Common myeloid progenitor, CD34-positive (primary cell): ENCODE results near the gene FREM1.

Source experiments
- CTCF ChIA-PET: fragments of 350-600 bp; sonication (Branson Sonifier 250); formaldehyde crosslinking; loops from one replicate; lab custom pipeline; 2021; ENCODE audit warnings: antibody characterized with exemption; lab: Charles Lee
- POLR2A ChIA-PET: fragments of 350-600 bp; sonication (Branson Sonifier 250); formaldehyde crosslinking; loops from one replicate; lab custom pipeline; 2021; ENCODE audit warnings: antibody characterized with exemption; lab: Charles Lee
- DNase-seq, 3 donors: peaks; one replicate each; pipeline versions ENCODE4 v3.0.0 to v3.0.0-alpha.2; 2013
- H3K27ac ChIP-seq, 2 experiments: 1 replicate in 1 of 2; 2 replicates in 1 of 2; pipeline ENCODE4 v1.7.0; 2013; ENCODE audit warnings: inconsistent platforms in 2 of 2, low read length in 2 of 2, mild to moderate bottlenecking in 2 of 2, low read depth in 1 of 2, moderate library complexity in 1 of 2; ENCODE audit not compliant: severe bottlenecking in 2 of 2, insufficient read depth in 1 of 2, poor library complexity in 1 of 2
- H3K27me3 ChIP-seq, 5 experiments: replicated peaks in 2 of 5; 1 replicate in 3 of 5; 2 replicates in 2 of 5; pipeline versions ENCODE4 v1.6.1 to v1.7.0; 2013; ENCODE audit warnings: low read length in 4 of 5, mild to moderate bottlenecking in 2 of 5, moderate library complexity in 2 of 5, inconsistent platforms in 1 of 5; ENCODE audit not compliant: insufficient read depth in 5 of 5, control insufficient read depth in 4 of 5
- H3K36me3 ChIP-seq, 4 experiments: 1 replicate in 2 of 4; 2 replicates in 2 of 4; pipeline versions ENCODE4 v1.6.1 to v1.7.0; 2013; ENCODE audit warnings: low read length in 3 of 4, control low read depth in 1 of 4, mild to moderate bottlenecking in 1 of 4; ENCODE audit not compliant: control insufficient read depth in 4 of 4, insufficient read depth in 4 of 4
- H3K4me1 ChIP-seq, 4 experiments: 1 replicate in 3 of 4; 2 replicates in 1 of 4; pipeline versions ENCODE4 v1.6.1 to v1.7.1; 2013; ENCODE audit warnings: low read length in 3 of 4, mild to moderate bottlenecking in 3 of 4, control low read depth in 1 of 4, inconsistent platforms in 1 of 4, moderate library complexity in 1 of 4; ENCODE audit not compliant: control insufficient read depth in 4 of 4, insufficient read depth in 4 of 4; ENCODE audit errors: control extremely low read depth in 1 of 4
- H3K4me3 ChIP-seq, 7 experiments: 1 replicate in 4 of 7; 2 replicates in 3 of 7; pipeline versions ENCODE4 v1.5.1 to v1.7.0; 2013; ENCODE audit warnings: mild to moderate bottlenecking in 7 of 7, low read length in 6 of 7, moderate library complexity in 6 of 7, inconsistent platforms in 2 of 7, low read depth in 2 of 7, control low read depth in 1 of 7; ENCODE audit not compliant: insufficient read depth in 4 of 7, control insufficient read depth in 1 of 7; ENCODE audit errors: extremely low read depth in 1 of 7
- H3K9me3 ChIP-seq, 5 experiments: 1 replicate in 4 of 5; 2 replicates in 1 of 5; pipeline versions ENCODE4 v1.6.1 to v1.7.1; 2013; ENCODE audit warnings: low read length in 4 of 5, mild to moderate bottlenecking in 2 of 5, inconsistent platforms in 1 of 5, low read depth in 1 of 5, moderate library complexity in 1 of 5; ENCODE audit not compliant: control insufficient read depth in 4 of 5, insufficient read depth in 2 of 5; ENCODE audit errors: control extremely low read depth in 1 of 5
- WGBS: methylation state at CpG from one replicate; pipeline ENCODE4 v1.1.5; 2013; ENCODE audit not compliant: insufficient coverage; 5-methylcytosine and 5-hydroxymethylcytosine counted together

Gene FREM1

DNA sequence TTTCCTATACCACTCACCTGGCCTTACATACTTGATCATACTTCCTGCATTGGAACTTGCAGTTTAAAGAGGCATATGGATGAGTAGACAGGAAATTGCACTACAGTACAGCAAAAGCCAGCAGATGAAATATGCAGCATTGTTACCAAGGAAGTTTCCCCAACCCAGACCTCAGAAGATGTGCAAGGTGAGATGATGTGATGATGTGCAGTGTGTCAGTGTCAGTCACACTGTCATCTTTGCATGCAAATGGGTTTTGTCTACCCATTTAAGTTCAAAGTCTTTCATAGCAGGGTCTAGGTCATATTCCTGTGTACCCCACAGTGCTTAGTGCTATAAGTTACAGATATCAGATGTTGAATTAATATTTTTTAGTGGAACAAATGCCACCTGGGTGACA lies 98.4 kb downstream of the FREM1 start:
- Histone ChIP-seq H3K27ac (no peak overlapping the region), H3K27me3 (peaks cover 0 to 2% (median 0%) of the 10 kb centered on the region in 5 experiments), H3K4me3 (no peak overlapping the region), H3K4me1 (no peaks in the 10 kb centered on the region), H3K9me3 (no peaks in the 10 kb centered on the region), H3K36me3 (peaks cover 0 to 35% (median 2%) of the 10 kb centered on the region in 4 experiments)
- DNase-seq, result no peak
- CTCF ChIA-PET, result no interaction called here
- POLR2A ChIA-PET, result no interaction called here

GRCh38 chr9:14806941-14807520 lies 103.2 kb downstream of the FREM1 start:
- Histone ChIP-seq H3K9me3 (no peaks in the 10 kb centered on the region), H3K27ac (no peak overlapping the region), H3K27me3 (no peaks in the 10 kb centered on the region), H3K36me3 (peaks cover 0 to 35% (median 3%) of the 10 kb centered on the region in 4 experiments), H3K4me3 (no peak overlapping the region), H3K4me1 (no peaks in the 10 kb centered on the region)
- POLR2A ChIA-PET, result no interaction called here
- DNase-seq, result no peak
- 100% methylated on average over 2 of the region's 6 CpGs for WGBS
- CTCF ChIA-PET, result no interaction called here

DNA sequence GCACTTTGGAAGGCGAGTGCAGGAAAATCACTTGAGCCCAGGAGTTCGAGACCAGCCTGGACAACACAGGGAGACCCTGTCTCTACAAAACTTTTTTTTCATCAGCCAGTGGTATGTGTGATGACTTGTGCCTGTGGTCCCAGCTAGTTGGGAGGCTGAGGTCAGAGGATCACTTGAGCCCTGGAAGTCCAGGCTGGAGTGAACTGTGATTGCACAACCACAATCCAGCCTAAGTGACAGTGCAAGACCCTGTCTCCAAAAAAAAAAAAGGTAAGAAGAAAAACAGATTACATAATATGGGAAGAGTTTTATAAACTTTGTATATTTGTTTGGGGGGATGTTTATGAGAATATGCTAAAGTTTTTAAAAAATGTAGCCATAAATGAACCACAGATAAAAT lies 111.2 kb downstream of the FREM1 start:
- no peak for DNase-seq
- no peaks in the 10 kb centered on the region for H3K4me1 ChIP-seq
- H3K4me3 ChIP-seq, result no peak overlapping the region
- no peaks in the 10 kb centered on the region for H3K27me3 ChIP-seq
- no CpG with 5 or more reads among the region's 2 CpGs for WGBS
- CTCF ChIA-PET, result no interaction called here
- POLR2A ChIA-PET, result no interaction called here
- no peak overlapping the region for H3K27ac ChIP-seq
- H3K9me3 ChIP-seq, result no peaks in the 10 kb centered on the region
- peaks cover 0 to 14% (median 4%) of the 10 kb centered on the region in 4 experiments for H3K36me3 ChIP-seq

GRCh38 chr9:14797435-14797834 lies 112.8 kb downstream of the FREM1 start:
- ChIA-PET POLR2A (no interaction called here), CTCF (no interaction called here)
- no peaks in the 10 kb centered on the region for H3K4me1 ChIP-seq
- H3K9me3 ChIP-seq, result no peaks in the 10 kb centered on the region
- no CpG with 5 or more reads among the region's 1 CpG for WGBS
- no peak overlapping the region for H3K4me3 ChIP-seq
- H3K27me3 ChIP-seq, result no peaks in the 10 kb centered on the region
- peaks cover 0 to 14% (median 4%) of the 10 kb centered on the region in 4 experiments for H3K36me3 ChIP-seq
- no peak overlapping the region for H3K27ac ChIP-seq
- DNase-seq, result no peak

GRCh38 chr9:14793389-14793788 lies 116.8 kb downstream of the FREM1 start:
- no peak for DNase-seq
- ChIA-PET CTCF (no interaction called here), POLR2A (no interaction called here)
- no peak overlapping the region for H3K27ac ChIP-seq
- H3K4me3 ChIP-seq, result no peak overlapping the region
- H3K27me3 ChIP-seq, result no peaks in the 10 kb centered on the region
- 87% methylated on average over 2 of the region's 2 CpGs for WGBS
- peaks cover 0 to 16% (median 5%) of the 10 kb centered on the region in 4 experiments for H3K36me3 ChIP-seq
- H3K9me3 ChIP-seq, result no peaks in the 10 kb centered on the region
- no peaks in the 10 kb centered on the region for H3K4me1 ChIP-seq

GRCh38 chr9:14790628-14791027 lies 119.6 kb downstream of the FREM1 start:
- Histone ChIP-seq H3K4me3 (no peak overlapping the region), H3K27me3 (no peaks in the 10 kb centered on the region), H3K27ac (no peak overlapping the region), H3K4me1 (no peaks in the 10 kb centered on the region), H3K9me3 (no peaks in the 10 kb centered on the region), H3K36me3 (peaks cover 0 to 11% (median 2%) of the 10 kb centered on the region in 4 experiments)
- WGBS, result 100% methylated on average over 4 of the region's 4 CpGs
- CTCF ChIA-PET, result interaction anchor here (0.9 kb wide), 1 partner anchor 23 kb away, joined by 3 read pairs; no protein-coding TSS in a partner anchor
- POLR2A ChIA-PET, result no interaction called here
- DNase-seq, result no peak

GRCh38 chr9:14788846-14789245 lies 121.4 kb downstream of the FREM1 start:
- H3K4me1 ChIP-seq, result no peaks in the 10 kb centered on the region
- POLR2A ChIA-PET, result no interaction called here
- no peak overlapping the region for H3K27ac ChIP-seq
- H3K36me3 ChIP-seq, result peaks cover 0 to 17% (median 2%) of the 10 kb centered on the region in 4 experiments
- H3K27me3 ChIP-seq, result no peaks in the 10 kb centered on the region
- 97% methylated on average over 3 of the region's 5 CpGs for WGBS
- no peak overlapping the region for H3K4me3 ChIP-seq
- no peak for DNase-seq
- CTCF ChIA-PET, result no interaction called here
- no peaks in the 10 kb centered on the region for H3K9me3 ChIP-seq
